NCI-H345 (cell line): ENCODE measurements around the gene TARBP2.
"Not testable (repeated sequence)": the region's sequence is repeated elsewhere in the genome, so short reads cannot be mapped to it uniquely, and the experiment has no call there.

Source experiments
- DNase-seq: peaks from one replicate; lab custom pipeline; 2025; lab: John Stamatoyannopoulos, UW

Gene TARBP2

GRCh38 chr12:53513712-53514410, 12.8 kb downstream of the TARBP2 start:
- no peak for DNase-seq

- no peak for DNase-seq
These were observed 13.7 kb downstream of the TARBP2 start for GRCh38 chr12:53514628-53515290.

GRCh38 chr12:53515291-53515680, 14.2 kb downstream of the TARBP2 start:
- DNase-seq = no peak

GRCh38 chr12:53516758-53517455, 15.8 kb downstream of the TARBP2 start:
- DNase-seq = no peak

GRCh38 chr12:53518381-53518780, 17.3 kb downstream of the TARBP2 start:
- DNase-seq = no peak

- no peak for DNase-seq
These were observed 22.0 kb downstream of the TARBP2 start for GRCh38 chr12:53523131-53523530.

- DNase-seq = no peak
These were observed 23.4 kb downstream of the TARBP2 start for GRCh38 chr12:53524476-53524875.

GRCh38 chr12:53530061-53530460, 29.0 kb downstream of the TARBP2 start:
- DNase-seq = no peak

- DNase-seq = no peak
These were observed 29.8 kb downstream of the TARBP2 start for GRCh38 chr12:53530920-53531319.

GRCh38 chr12:53532021-53532420, 30.9 kb downstream of the TARBP2 start:
- no peak for DNase-seq

GRCh38 chr12:53532524-53533445, 31.7 kb downstream of the TARBP2 start:
- no peak for DNase-seq

GRCh38 chr12:53533471-53533870, 32.4 kb downstream of the TARBP2 start:
- no peak for DNase-seq

GRCh38 chr12:53536962-53537361, 35.9 kb downstream of the TARBP2 start:
- DNase-seq = no peak

- DNase-seq = peak; percentile 11
These were observed 37.2 kb downstream of the TARBP2 start for GRCh38 chr12:53538209-53538689.

GRCh38 chr12:53539526-53539925, 38.4 kb downstream of the TARBP2 start:
- no peak for DNase-seq

GRCh38 chr12:53543539-53543938, 42.5 kb downstream of the TARBP2 start:
- DNase-seq = peak; percentile 16

- not testable (repeated sequence) for DNase-seq
These were observed 47.3 kb downstream of the TARBP2 start for GRCh38 chr12:53548354-53548753.

GRCh38 chr12:53550131-53550530, 49.0 kb downstream of the TARBP2 start:
- DNase-seq = not testable (repeated sequence)

- DNase-seq = no peak
These were observed 49.5 kb downstream of the TARBP2 start for GRCh38 chr12:53550595-53550994.

- no peak for DNase-seq
These were observed 50.8 kb downstream of the TARBP2 start for GRCh38 chr12:53551889-53552291.

- DNase-seq = no peak
These were observed 51.6 kb downstream of the TARBP2 start for GRCh38 chr12:53552361-53553327.
